Mammary epithelial cell (primary cell): ENCODE measurements around the gene KAT8.

Experiments used
- EZH2 ChIP-seq: IDR thresholded peaks from 2 replicates; pipeline ENCODE4 v1.6.1; 2012; ENCODE audit warnings: low read length, inconsistent platforms, borderline replicate concordance
- TF ChIP-seq, protein P1 (sequence below), 2 donors: IDR thresholded peaks in 1 of 2; conservative IDR thresholded peaks in 1 of 2; 2 replicates each; pipeline ENCODE4 v1.5.1; 2011 to 2012; ENCODE audit warnings: inconsistent platforms in 2 of 2, low read length in 2 of 2, mild to moderate bottlenecking in 2 of 2, control low read depth in 1 of 2, low read depth in 1 of 2; ENCODE audit not compliant: insufficient read depth in 1 of 2; ENCODE audit errors: extremely low read depth in 1 of 2

GRCh38 chr16:31082368-31083045 is 35.0 kb upstream of the KAT8 start:
- TF ChIP-seq, protein P1, sequence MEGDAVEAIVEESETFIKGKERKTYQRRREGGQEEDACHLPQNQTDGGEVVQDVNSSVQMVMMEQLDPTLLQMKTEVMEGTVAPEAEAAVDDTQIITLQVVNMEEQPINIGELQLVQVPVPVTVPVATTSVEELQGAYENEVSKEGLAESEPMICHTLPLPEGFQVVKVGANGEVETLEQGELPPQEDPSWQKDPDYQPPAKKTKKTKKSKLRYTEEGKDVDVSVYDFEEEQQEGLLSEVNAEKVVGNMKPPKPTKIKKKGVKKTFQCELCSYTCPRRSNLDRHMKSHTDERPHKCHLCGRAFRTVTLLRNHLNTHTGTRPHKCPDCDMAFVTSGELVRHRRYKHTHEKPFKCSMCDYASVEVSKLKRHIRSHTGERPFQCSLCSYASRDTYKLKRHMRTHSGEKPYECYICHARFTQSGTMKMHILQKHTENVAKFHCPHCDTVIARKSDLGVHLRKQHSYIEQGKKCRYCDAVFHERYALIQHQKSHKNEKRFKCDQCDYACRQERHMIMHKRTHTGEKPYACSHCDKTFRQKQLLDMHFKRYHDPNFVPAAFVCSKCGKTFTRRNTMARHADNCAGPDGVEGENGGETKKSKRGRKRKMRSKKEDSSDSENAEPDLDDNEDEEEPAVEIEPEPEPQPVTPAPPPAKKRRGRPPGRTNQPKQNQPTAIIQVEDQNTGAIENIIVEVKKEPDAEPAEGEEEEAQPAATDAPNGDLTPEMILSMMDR (conservative IDR thresholded peaks at IDR 0.05 in 1 of 2, IDR thresholded peaks at IDR 0.05 in 1 of 2; ENCODE audit: extremely low read depth in 1 of 2, insufficient read depth in 1 of 2, low read depth in 1 of 2, low read length in 2 of 2) = no peak
- TF ChIP-seq EZH2 = no peak
